Kidney glomerular epithelial cell (primary cell): ENCODE data around the gene FOXN1.
"Not testable (repeated sequence)": the region's sequence is repeated elsewhere in the genome, so short reads cannot be mapped to it uniquely, and the experiment has no call there.

Experiments used
- DNase-seq: peaks from one replicate; lab custom pipeline; 2025; lab: John Stamatoyannopoulos, UW

Gene FOXN1

GRCh38 chr17:28500712-28501379, 5.3 kb upstream of the FOXN1 start:
- DNase-seq, result no peak

DNA sequence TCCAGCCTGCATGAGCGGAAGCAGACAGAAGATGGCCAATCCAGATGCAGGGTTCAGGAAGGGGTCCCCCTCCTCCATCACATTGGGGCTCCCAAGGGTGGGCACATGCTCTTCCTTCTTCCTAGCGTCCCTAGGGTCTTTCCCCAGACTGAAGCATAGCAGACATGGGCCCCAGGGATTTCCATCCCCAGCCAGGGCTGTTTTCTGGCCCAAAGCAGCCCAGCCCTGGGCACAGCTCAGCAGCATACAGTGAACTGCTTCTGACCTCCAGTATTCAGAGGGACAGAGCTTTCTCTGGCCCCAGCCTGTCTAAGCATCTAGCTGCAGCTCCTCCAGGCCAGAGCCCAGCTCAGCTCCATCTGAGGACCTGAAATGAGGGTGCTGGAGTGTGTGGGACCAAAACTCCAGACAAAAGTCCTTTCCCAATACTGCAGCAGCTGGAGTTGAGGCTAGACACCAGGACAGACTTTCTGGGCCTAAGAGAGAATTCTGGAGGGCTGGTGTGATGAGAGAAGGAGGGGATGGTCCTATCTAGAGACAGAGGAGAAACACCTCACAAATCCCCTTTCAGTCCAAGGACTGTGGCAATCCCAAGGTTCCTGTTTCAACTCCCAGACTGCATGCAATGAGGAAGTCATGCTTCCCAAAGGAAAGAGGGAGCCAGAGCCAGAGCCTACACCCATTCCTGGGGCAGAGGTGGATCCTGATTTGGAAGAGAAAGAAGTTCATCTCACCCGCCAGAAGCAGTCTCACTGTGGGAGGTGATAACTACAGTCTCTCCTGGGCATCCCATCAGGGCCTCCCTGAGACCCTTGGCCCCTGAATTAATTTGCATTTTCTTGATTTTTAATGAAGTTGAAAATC, 4.5 kb upstream of the FOXN1 start:
- no peak for DNase-seq

DNA sequence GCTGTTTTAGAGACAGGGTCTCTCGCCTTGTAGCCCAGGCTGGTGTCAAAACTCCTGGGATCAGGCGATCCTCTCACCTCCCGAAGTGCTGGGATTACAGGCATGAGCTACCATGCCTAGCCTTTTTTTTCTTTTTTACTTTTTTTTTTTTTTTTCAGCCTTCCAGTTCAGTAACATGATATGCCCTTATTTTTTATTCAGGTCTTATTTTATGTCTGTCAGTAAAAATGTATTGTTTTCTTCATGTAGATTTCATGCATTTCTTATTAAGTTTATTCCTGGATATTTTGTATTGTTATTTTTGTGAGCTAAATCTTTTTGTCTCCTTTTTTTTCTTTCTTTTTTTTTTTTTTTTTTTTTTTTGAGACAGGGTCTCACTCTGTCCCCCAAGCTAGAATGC, 2.7 kb upstream of the FOXN1 start:
- DNase-seq, result no peak

GRCh38 chr17:28506763-28507487, 777 bp downstream of the FOXN1 start:
- DNase-seq, result no peak

DNA sequence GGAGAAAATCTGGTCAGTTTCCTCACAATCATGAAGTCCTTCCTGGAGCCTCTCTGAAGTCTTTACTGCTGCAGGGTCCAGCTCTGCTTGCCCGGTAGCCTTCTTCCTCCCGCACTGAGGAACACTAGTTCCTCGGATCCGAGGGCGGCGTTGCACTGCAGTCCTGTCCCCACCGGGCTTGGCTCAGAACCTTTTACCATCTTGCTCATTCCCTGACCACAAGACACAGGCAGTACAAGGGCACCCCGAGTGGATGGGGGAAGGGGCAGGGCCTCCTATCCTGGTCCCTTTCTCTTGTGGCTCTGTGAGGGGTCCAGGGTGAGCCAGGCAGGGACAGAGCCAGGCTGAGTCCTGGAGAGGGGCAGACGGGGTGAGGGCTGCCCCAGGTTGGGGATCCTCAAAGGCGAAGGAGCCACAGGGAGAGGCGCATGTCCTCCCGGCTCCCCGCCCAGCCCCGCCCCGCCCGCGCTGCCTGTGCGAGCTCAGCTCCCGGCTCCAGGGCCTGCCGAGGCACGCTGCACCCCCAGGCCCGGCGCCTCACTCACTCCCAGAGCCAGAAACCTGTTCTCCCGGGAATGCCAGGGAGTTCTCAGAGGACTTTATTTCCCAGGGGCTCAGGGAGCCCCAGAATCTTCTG, 1.5 kb downstream of the FOXN1 start:
- no peak for DNase-seq

- no peak for DNase-seq
These were observed 2.1 kb downstream of the FOXN1 start for GRCh38 chr17:28508211-28508724.

DNA sequence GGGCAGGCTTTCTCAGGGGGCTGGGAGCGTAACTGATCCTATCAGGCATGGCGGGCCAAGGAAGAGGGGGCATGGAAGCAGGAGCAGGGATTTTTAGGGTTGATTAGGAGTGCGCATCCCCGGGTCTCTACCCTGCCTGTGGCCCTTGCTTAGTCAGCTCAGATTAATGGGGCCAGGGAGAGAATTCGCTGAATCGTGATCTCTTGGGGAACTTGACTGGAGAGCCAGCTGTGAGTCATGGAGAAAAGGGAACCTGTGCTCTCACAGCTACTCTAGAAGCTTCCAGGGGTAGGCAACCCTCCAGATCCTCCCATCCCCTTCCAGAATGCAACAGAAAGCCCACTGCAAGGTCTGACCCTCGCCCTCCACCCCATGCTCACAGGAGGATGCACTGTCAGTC, 3.6 kb downstream of the FOXN1 start:
- peak; percentile 19 for DNase-seq

GRCh38 chr17:28511858-28512461, 5.8 kb downstream of the FOXN1 start:
- DNase-seq, result no peak

DNA sequence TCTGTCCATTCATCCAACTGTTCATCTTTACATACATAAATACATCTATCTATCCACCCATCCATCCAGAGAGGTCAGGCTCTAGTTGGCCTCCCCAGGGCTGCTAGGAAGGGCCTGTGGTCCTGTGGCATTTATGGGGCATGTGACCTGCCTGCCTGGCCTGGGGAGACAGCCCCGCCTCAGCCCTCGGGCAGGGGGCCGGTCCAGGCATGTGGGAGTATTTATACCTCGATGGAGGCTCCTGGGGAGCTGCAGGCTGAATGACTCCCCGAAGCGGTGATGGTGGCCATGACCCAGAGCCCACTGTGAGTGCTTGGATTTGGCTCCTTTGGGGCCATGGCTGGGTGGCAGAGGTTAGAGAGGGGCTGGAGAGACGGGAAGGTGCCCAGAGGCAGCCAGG, 7.3 kb downstream of the FOXN1 start:
- DNase-seq, result no peak

GRCh38 chr17:28514561-28515002, 8.4 kb downstream of the FOXN1 start:
- DNase-seq, result no peak

DNA sequence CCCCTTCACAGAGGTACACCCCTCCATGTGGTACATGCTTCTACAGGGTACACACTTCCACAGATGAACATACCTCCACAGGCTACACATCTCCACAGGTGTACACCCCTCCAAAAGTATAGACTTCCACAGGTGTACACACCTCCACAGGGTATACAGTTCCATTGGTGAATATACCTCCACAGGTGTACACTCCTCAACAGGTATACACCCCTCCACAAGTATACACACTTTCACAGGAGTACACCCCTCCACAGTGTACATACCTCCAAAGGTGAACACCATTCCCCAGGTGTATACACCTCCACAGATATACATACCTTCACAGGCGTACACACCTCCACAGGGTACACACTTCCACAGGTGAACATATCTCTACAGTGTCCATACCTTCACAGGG, 9.4 kb downstream of the FOXN1 start:
- no peak for DNase-seq

- DNase-seq, result no peak
These were observed 12.0 kb downstream of the FOXN1 start for GRCh38 chr17:28518132-28518531.

GRCh38 chr17:28518578-28518977, 12.4 kb downstream of the FOXN1 start:
- no peak for DNase-seq

DNA sequence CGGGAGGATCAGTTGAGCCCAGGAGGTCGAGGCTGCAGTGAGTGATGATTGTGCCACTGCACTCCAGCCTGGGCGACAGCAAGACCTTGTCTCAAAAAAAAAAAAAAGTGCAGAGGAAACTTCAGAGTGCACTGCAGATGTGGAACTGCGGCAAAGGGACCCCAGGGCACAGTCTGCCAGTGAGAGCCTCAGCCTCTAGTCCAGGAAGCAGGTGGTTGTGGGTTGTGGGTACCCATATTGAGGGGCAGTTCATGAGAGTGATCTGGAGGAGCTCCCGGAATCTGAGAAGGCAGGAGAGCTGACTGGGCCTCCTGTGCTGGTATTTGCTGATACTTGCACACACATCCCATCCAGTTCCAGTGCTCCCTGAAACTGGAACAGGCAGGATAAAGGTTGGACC, 13.1 kb downstream of the FOXN1 start:
- DNase-seq, result no peak

DNA sequence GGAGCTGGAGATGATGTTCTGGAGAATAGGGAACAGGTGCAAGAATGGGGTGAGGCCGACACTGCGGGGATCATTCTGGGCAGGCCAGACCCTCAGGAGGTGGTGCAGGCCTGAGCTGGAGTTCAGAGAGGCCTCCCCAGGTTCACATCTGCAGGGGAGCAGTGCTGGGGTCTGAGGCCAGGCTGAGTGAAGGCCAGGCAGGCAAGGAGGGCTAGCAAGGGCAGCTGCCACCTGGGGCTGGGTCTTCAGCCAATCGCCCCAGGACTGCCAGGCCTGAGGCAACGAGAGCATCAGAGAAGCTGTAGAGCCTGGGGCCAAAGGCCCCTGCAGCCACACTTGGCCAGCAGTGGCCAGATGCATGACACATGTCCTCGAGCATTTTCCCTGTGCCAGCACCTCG, 14.5 kb downstream of the FOXN1 start:
- DNase-seq, result no peak

DNA sequence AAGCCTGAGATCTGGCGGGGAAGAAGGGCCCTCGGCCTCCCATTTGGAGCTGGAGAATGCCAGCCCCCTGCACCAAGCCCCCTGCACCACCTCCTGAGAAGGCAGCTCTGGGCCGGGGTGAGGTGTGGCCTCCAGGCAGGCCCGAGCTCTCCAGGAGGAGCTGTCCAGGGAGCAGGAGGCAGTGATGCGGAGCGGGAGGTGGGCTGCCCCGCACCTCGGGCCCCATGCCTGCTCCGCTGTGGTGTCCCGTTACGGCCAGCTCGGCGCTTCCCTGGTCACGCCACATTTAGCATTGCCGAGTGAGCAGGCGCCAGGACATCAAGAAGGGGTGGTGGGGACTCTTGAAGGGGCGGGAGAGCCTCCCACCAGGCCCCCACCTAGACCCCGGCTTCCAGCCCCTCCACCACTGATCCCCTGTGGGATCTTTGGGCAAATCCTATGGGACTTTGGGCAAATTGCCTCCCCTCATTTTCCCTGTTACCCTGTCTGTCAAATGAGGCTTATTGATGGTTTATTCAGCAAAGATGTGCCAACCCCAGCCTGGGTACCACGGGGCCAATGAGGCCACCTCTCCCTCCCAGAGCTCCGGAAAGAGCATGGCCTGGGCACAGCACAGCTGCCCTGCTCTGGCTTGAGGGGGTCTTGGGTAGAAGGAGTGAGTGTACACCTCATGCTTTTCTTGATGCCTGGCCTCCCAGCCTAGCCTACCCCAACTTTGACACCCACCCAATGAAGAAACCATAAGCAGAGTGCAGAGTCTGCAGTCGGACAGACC, 15.3 kb downstream of the FOXN1 start:
- no peak for DNase-seq

DNA sequence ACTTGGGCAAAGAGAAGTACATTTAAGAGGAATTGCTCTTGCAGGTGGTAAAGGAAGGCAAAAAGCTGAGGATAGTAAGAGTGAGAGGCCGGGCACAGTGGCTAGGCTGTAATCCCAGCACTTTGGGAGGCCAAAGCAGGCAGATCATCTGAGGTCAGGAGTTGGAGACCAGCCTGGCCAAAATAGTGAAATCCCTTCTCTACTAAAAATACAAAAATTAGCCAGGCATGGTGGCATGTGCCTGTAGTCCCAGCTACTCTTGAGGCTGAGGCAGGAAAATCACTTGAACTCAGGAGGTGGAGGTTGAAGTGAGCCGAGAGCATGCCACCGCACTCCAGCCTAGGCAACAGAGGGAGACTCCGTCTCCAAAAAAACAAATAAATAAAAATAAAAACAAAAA, 16.1 kb downstream of the FOXN1 start:
- DNase-seq, result not testable (repeated sequence)

GRCh38 chr17:28523186-28523585, 17.0 kb downstream of the FOXN1 start:
- DNase-seq, result no peak

DNA sequence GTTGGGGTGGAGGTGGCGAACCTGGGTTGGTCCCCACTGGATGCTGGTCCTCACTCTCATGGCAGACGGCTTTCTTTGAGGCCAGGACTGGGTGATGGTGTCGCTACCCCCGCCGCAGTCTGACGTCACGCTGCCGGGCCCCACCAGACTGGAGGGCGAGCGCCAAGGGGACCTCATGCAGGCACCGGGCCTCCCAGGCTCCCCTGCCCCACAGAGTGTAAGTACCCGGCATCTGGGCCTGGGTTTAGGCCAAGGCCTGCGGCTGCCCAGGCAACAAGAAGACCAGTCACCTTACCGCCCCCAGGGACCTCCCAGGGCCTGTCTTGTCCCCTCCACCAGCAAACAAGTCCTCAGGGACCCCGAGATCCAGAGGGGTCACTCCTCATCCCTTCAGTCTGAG, 17.7 kb downstream of the FOXN1 start:
- DNase-seq, result no peak

DNA sequence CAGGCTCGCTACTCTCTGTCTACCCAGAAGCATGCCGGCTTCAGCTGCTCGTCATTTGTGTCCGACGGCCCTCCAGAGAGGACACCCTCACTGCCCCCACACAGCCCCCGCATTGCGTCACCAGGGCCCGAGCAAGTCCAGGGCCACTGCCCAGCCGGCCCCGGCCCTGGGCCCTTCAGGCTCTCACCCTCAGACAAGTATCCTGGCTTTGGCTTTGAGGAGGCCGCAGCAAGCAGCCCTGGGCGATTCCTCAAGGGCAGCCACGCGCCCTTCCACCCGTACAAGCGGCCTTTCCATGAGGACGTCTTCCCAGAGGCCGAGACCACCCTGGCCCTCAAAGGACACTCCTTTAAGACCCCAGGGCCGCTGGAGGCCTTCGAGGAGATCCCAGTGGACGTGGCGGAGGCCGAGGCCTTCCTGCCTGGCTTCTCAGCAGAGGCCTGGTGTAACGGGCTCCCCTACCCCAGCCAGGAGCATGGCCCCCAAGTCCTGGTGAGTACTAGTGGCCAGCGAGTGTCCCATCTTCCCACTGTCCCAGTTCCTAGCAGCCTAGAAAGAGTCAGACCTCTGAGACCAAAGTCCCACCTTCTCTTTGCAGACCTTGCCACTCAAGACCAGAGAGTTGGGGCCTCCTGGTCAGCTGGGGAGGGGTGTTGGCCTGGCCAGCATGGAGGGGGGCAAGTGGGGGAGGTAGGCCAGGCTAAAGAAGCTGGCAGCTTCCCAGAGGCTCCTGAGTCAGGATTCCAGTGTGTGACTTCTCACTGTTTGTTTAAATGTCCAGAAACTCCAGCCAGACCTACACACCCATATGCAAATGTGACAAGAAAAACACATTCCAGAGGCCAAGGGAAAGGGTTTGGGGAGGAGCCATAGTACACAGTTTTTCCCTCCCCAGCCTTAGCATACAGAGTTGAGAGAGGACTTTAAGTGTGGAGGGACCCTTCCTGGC, 18.6 kb downstream of the FOXN1 start:
- peak; percentile 41 for DNase-seq
